OCI-LY1 (cell line): Measurements from ENCODE around the gene F13B.

Experiments used
- H2AFZ ChIP-seq: fragments of 200-600 bp; sonication (generic), shearing (Covaris generic); 2 replicates; pipeline ENCODE4 v1.6.0; 2014; ENCODE audit warnings: antibody characterized with exemption, mild to moderate bottlenecking, low read length
- H3F3A ChIP-seq: fragments of 200-600 bp; sonication (generic), shearing (Covaris generic); 2 replicates; pipeline ENCODE4 v1.6.0; 2014; ENCODE audit warnings: mild to moderate bottlenecking, antibody characterized with exemption, low read length, moderate library complexity; ENCODE audit not compliant: insufficient read depth
- H3K27ac ChIP-seq: fragments of 200-600 bp; sonication (generic); 2 replicates; pipeline ENCODE4 v1.5.1; 2014; ENCODE audit warnings: low read length, mixed run types, mild to moderate bottlenecking, low read depth; ENCODE audit not compliant: poor library complexity, severe bottlenecking
- H3K27me3 ChIP-seq: fragments of 200-600 bp; sonication (generic); 2 replicates; pipeline ENCODE4 v1.6.0; 2014; ENCODE audit warnings: antibody characterized with exemption, mild to moderate bottlenecking, low read length, moderate library complexity; ENCODE audit not compliant: insufficient read depth
- H3K36me3 ChIP-seq: fragments of 200-600 bp; sonication (generic); 2 replicates; pipeline ENCODE4 v1.6.1; 2014; ENCODE audit warnings: mild to moderate bottlenecking, antibody characterized with exemption, low read length, moderate library complexity, mixed read lengths; ENCODE audit not compliant: insufficient read depth
- H3K4me1 ChIP-seq: fragments of 200-600 bp; sonication (generic); 2 replicates; pipeline ENCODE4 v1.5.1; 2014; ENCODE audit warnings: mild to moderate bottlenecking, low read length, moderate library complexity; ENCODE audit not compliant: insufficient read depth, severe bottlenecking
- H3K4me2 ChIP-seq: fragments of 200-600 bp; sonication (generic), shearing (Covaris generic); 2 replicates; pipeline ENCODE4 v1.6.1; 2014; ENCODE audit warnings: low read length
- H3K4me3 ChIP-seq: fragments of 200-600 bp; sonication (generic); 2 replicates; pipeline ENCODE4 v1.5.1; 2014; ENCODE audit warnings: low read length, low read depth, mild to moderate bottlenecking, mixed read lengths; ENCODE audit not compliant: poor library complexity, severe bottlenecking
- H3K79me2 ChIP-seq: fragments of 200-600 bp; shearing (Covaris generic); 2 replicates; pipeline ENCODE4 v1.6.1; 2016; ENCODE audit warnings: mixed run types, low read length, mixed read lengths; ENCODE audit not compliant: insufficient read depth
- H3K9ac ChIP-seq: fragments of 200-600 bp; sonication (generic), shearing (Covaris generic); 2 replicates; pipeline ENCODE4 v1.6.1; 2014; ENCODE audit warnings: mild to moderate bottlenecking, low read length, mixed read lengths
- H3K9me2 ChIP-seq: fragments of 200-600 bp; sonication (generic), shearing (Covaris generic); 2 replicates; pipeline ENCODE4 v1.6.1; 2014; ENCODE audit warnings: low read depth, mild to moderate bottlenecking, low read length, mixed read lengths
- H3K9me3 ChIP-seq: fragments of 200-600 bp; shearing (Covaris generic); 2 replicates; pipeline ENCODE4 v1.6.1; 2014; ENCODE audit warnings: low read length, mixed read lengths
- H4K20me1 ChIP-seq: fragments of 200-600 bp; sonication (generic), shearing (Covaris generic); 2 replicates; pipeline ENCODE4 v1.6.0; 2016; ENCODE audit warnings: mild to moderate bottlenecking, low read length; ENCODE audit not compliant: insufficient read depth
- EZH2 ChIP-seq: fragments of 200-600 bp; sonication (generic), shearing (Covaris generic); IDR thresholded peaks from 2 replicates; pipeline ENCODE4 v1.8.0; 2017; ENCODE audit warnings: borderline replicate concordance, mixed run types, mild to moderate bottlenecking, antibody characterized with exemption, low read length, moderate library complexity, mixed read lengths
- TF ChIP-seq, protein P1 (sequence below): fragments of 200-600 bp; sonication (generic), shearing (Covaris generic); IDR thresholded peaks from 2 replicates; pipeline ENCODE4 v1.5.1; 2017; ENCODE audit warnings: mild to moderate bottlenecking, antibody characterized with exemption, low read length, moderate library complexity, mixed read lengths

The F13B gene

DNA sequence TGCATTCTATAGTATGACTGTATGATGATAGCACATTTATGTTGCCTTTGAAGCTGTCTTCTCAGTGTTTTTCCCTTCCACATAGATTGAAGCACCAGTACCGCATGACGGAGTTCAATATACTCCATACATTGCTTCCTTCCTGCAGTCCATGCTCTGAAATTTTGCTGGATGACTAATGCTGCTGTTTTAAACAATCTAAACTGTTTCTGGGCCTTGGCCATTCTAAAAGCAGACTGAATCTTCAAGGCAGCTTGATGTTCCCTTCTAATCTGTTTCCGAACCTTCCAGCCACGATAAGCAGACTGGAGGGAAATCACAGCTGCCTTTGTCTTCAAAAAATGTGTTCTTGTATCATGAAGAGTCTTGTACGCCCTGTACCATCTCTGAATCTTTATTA is 36.2 kb upstream of the F13B start:
- no peaks in the 10 kb centered on the region for H3K9me3 ChIP-seq
- no peak overlapping the region for H2AFZ ChIP-seq
- H3K27me3 ChIP-seq: no peaks in the 10 kb centered on the region
- H3K4me2 ChIP-seq: no peak overlapping the region
- no peak overlapping the region for H3K27ac ChIP-seq
- H3K4me1 ChIP-seq: no peaks in the 10 kb centered on the region
- no peak overlapping the region for H3K4me3 ChIP-seq
- H3K9ac ChIP-seq: no peak overlapping the region
- TF ChIP-seq EZH2: no peak
- TF ChIP-seq, protein P1, sequence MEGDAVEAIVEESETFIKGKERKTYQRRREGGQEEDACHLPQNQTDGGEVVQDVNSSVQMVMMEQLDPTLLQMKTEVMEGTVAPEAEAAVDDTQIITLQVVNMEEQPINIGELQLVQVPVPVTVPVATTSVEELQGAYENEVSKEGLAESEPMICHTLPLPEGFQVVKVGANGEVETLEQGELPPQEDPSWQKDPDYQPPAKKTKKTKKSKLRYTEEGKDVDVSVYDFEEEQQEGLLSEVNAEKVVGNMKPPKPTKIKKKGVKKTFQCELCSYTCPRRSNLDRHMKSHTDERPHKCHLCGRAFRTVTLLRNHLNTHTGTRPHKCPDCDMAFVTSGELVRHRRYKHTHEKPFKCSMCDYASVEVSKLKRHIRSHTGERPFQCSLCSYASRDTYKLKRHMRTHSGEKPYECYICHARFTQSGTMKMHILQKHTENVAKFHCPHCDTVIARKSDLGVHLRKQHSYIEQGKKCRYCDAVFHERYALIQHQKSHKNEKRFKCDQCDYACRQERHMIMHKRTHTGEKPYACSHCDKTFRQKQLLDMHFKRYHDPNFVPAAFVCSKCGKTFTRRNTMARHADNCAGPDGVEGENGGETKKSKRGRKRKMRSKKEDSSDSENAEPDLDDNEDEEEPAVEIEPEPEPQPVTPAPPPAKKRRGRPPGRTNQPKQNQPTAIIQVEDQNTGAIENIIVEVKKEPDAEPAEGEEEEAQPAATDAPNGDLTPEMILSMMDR: no peak
- peaks cover 56% of the 10 kb centered on the region for H3K36me3 ChIP-seq
- H4K20me1 ChIP-seq: no peaks in the 10 kb centered on the region
- no peaks in the 10 kb centered on the region for H3K79me2 ChIP-seq
- H3F3A ChIP-seq: no peaks in the 10 kb centered on the region
- H3K9me2 ChIP-seq: no peaks in the 10 kb centered on the region

DNA sequence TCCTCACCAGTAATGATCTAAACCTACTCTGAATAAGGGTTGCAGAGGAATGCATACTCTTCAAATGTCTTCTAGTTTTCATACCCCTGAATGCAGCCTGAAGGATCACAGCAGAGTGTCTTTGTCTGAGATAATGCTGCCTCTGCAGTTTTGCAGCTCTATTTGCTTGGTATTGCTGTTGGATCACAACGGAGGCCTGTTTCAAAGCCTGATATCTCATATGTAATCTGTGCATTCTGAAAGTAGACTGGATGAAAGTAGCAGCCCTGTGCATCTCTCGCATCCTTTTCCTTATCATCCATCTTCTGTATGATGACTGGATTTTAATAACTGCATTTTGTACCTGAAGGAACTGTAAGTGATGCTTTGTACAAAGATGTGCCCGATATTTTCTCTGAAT is 34.9 kb upstream of the F13B start:
- H3K9ac ChIP-seq: no peak overlapping the region
- H3K4me1 ChIP-seq: no peaks in the 10 kb centered on the region
- H3K27ac ChIP-seq: no peak overlapping the region
- no peak overlapping the region for H3K4me3 ChIP-seq
- no peak overlapping the region for H3K4me2 ChIP-seq
- peaks cover 43% of the 10 kb centered on the region for H3K36me3 ChIP-seq
- no peaks in the 10 kb centered on the region for H3K27me3 ChIP-seq
- no peaks in the 10 kb centered on the region for H3K9me2 ChIP-seq
- H3K9me3 ChIP-seq: no peaks in the 10 kb centered on the region
- no peak overlapping the region for H2AFZ ChIP-seq
- H3F3A ChIP-seq: no peaks in the 10 kb centered on the region
- TF ChIP-seq, protein P1: no peak
- no peak for TF ChIP-seq EZH2
- H4K20me1 ChIP-seq: no peaks in the 10 kb centered on the region
- no peaks in the 10 kb centered on the region for H3K79me2 ChIP-seq

DNA sequence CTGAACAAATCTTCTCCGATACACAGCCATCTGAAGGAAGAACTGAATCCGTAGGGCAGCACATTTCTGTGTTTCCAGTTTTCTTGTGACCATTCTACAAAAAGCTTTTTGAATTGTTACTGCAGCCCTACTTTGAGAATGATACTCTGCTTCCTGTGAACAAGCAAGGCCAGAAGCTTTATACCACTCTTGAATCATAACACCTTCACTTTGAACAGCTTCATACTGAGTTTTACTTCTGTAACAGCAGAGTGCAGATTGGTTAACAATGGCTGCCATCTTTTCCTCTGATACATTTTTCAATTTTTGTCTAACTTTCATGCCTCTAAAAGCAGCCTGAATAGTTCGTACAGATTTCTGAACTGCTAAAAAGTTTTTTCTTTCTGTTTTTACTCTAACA is 33.6 kb upstream of the F13B start:
- H3K4me3 ChIP-seq: no peak overlapping the region
- H3K9me3 ChIP-seq: no peaks in the 10 kb centered on the region
- TF ChIP-seq, protein P1: no peak
- TF ChIP-seq EZH2: no peak
- no peak overlapping the region for H3K9ac ChIP-seq
- H3K4me1 ChIP-seq: no peaks in the 10 kb centered on the region
- no peaks in the 10 kb centered on the region for H4K20me1 ChIP-seq
- H3K79me2 ChIP-seq: no peaks in the 10 kb centered on the region
- no peak overlapping the region for H3K27ac ChIP-seq
- no peaks in the 10 kb centered on the region for H3F3A ChIP-seq
- H3K4me2 ChIP-seq: no peak overlapping the region
- no peak overlapping the region for H2AFZ ChIP-seq
- no peaks in the 10 kb centered on the region for H3K27me3 ChIP-seq
- peaks cover 36% of the 10 kb centered on the region for H3K36me3 ChIP-seq
- no peaks in the 10 kb centered on the region for H3K9me2 ChIP-seq
